ENCODE measurements around the gene BCAS4.

BCAS4 gene

GRCh38 chr20:50909413-50909812 is 114.6 kb downstream of the BCAS4 start:
- DNase-seq (ENCODE audit: low read depth in 3 of 3): no peak

DNA sequence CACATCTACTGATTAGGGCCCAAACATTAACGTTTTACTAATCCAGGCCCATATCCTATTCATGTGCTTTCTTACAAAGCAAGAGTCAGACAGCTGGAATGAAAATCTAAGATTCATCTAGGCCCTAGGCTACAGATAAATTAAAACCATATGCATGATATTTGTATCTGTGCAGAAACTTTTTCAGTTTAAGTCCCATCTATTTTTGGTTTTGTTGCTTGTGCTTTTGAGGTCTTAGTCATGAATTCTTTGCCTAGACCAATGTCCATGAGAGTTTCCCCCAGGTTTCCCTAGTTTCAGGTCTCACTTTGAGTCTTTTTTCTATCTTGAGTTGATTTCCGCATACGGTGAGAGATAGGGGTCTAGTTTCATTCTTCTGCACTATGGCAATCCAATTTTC is 116.2 kb downstream of the BCAS4 start:
- no peak for DNase-seq (ENCODE audit: low read depth in 3 of 3)

DNA sequence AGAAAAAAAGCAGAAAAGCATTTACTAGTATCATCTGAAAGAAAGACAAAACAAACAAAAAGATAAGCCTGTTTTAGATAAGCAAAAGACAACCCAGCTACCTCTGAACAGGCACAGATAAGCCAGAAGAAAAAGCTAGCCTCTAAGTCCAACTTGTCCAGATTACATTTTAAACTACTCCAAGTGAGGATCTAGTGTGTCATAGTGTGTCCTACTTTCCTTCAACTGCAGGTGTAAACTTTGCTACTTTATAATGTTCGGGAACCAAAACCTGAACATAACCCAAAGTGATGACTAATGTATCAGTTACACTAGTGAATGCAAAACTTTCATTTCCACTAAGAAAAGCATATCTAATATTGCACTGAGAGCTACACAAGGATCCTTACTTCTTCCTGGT is 116.9 kb downstream of the BCAS4 start:
- no peak for DNase-seq (ENCODE audit: low read depth in 3 of 3)

DNA sequence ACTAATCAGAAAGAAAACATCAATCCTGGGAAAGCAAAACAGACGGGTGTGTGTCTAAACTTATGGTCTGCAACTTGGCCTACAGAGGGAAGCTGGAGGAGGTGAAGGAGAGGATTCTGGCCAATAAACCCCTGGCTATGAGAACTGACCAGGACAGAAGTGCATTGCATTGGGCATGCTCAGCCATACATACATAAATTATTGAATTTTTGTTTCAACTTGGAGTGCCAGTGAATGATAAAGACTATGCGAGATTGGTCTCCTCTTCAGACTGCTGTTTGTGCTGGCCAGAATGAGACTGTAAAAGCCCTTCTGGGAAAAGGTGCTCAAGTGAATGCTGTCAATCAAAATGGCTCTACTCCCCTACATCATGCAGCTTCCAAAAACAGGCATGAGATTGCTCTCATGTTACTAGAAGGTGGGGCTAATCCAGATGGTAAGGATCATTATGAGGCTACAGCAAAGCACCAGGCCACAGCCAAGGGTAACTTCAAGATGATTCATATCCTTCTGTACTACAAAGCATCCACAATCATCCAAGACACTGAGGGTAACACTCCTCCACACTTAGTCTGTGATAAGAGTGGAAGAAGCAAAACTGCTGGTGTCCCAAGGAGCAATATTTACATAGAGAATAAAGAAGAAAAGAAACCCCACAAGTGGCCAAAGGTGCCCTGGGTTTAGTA is 119.0 kb downstream of the BCAS4 start:
- no peak for DNase-seq (ENCODE audit: low read depth in 3 of 3)

DNA sequence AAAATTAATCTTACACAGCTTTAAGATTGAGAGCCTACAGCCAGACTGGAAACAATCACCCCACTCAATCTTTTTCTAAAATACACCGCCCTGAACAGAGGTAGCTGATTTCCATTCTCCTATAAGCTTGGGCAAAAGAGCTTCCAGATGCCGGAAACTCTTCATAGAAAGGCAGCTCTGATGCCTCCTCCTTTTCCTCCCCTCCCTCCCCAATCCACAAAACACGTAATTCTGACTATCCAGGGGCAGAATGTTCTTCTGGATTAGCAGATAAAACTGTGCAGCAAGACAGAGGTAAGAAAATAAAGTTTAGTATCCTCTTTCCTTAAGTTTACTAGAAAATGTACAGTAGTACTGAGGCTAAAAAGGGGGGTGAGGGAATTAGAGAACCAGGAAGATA is 120.6 kb downstream of the BCAS4 start:
- no peak for DNase-seq (ENCODE audit: low read depth in 3 of 3)

- DNase-seq (ENCODE audit: low read depth in 3 of 3): no peak
Measured at GRCh38 chr20:50916257-50916656, 121.4 kb downstream of the BCAS4 start.

DNA sequence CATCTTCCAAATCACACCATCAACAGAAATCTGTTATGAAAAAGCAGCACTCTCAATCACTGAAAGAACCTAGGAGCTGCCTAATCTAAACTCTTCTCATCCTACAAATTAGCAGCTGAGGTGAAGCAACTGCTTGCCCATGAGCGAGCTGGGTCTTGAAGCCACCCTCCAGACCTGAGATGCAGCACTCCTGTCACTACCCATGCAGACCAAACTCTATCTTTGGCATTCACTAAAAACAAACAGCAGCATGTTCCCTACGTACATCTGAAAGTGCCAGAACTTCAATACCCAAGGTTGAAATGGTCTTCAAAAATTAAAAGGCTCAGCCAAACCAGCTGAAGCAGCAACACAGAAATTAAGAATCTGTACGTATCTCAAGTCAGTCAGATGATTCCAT is 122.1 kb downstream of the BCAS4 start:
- DNase-seq (ENCODE audit: low read depth in 3 of 3): no peak

DNA sequence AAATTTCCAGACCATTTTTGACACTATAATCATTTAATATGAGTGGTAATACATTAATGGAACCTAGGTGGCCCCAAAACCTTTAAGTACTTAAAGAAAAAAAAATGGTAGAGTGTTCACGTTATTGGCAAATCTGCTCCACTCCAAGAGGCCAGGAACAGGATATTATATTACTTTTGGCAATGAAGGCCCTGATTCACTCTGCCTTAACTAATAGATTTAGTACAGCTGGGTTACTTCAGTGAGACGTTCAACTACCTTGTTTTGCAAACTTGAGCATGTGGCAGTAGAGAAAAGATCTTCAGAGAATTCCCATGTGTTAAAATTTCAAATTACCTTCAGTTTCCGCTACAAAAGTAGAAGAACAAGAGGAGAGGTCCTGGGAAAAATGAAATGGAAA is 123.5 kb downstream of the BCAS4 start:
- no peak for DNase-seq (ENCODE audit: low read depth in 3 of 3)

DNA sequence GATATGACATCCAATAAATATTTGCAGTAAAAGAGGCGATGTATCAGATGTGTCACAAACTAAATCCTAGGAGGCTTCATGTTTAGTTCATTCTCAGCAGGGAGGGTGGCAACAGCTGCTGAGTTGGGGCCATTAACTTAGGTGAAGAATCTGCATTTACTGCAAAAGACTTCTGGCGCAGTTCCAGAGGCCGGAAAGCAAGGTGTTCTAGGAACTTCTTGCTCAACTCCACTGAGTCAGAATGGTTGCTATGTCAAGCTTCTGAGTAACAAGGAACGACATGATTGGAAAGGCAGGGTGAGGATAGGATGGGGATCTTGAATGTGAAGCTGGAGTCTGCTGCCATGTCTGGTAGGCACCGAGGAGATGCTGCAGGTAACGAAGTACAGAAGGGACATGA is 124.7 kb downstream of the BCAS4 start:
- no peak for DNase-seq (ENCODE audit: low read depth in 3 of 3)

DNA sequence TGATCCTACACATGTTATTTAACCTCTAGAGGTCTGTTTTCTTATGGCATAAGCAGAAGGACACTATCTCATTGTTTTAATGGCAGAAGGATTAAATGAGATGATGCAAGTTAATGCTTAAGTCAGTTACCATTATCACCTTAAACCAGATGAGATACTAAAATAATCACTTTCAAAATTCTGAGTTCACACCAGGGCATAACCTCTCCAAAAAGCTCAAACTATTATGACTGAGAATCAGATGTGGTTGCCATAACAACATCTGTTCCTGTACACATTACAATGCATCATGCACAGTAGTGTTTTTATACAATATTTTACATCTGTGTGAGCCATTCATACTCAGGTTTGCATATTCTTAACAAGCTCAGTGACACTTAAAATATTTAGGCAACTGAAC is 126.1 kb downstream of the BCAS4 start:
- no peak for DNase-seq (ENCODE audit: low read depth in 3 of 3)

DNA sequence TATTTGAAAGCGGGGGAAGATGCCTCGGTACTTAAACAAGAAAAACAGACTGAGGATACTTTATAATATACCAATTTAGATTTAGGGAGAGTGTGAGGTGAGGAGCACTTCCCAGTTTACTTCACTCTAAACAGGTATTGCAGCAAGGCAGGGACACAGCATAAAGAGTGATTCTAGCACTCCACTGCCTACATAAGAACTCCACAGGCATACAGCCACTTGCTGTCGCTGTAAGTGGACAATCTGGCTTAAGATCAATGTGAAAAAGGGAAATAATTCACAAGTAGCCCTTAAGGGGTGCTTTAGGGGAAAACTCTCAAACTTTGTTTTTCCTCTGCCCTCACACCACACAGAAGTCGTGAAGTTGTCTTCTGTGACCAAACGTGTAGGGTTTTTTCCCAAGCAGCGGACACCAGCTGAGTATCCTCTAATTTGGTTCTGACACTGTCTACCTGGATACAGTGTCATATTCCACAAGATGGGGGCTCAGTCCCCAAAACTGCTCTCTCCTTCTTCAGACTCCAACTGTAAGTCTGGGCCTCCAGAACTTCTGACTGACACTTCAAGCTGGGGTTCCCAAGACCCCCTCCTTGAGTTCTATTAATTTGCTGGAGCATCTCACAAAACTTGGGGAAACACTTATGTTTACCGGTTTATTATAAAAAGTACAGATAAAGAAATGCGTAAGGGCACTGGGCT is 127.1 kb downstream of the BCAS4 start:
- DNase-seq (ENCODE audit: low read depth in 3 of 3): no peak

GRCh38 chr20:50924261-50924920 is 129.5 kb downstream of the BCAS4 start:
- DNase-seq (ENCODE audit: low read depth in 3 of 3): no peak

- no peak for DNase-seq (ENCODE audit: low read depth in 3 of 3)
Measured at GRCh38 chr20:50926530-50926929, 131.7 kb downstream of the BCAS4 start.

Data from stimulated activated CD4-positive, alpha-beta T cell treated with anti-CD3 and anti-CD28 coated beads, TNF-alpha, amount 100 ng/mL, for 4 hours (primary cell).